8988T (cell line): ENCODE measurements around the gene HSD11B1.
"Not testable (repeated sequence)": the region's sequence is repeated elsewhere in the genome, so short reads cannot be mapped to it uniquely, and the experiment has no call there.

Source experiments
- DNase-seq: peaks from one replicate; pipeline ENCODE4 v3.0.0; 2011

Gene HSD11B1

DNA sequence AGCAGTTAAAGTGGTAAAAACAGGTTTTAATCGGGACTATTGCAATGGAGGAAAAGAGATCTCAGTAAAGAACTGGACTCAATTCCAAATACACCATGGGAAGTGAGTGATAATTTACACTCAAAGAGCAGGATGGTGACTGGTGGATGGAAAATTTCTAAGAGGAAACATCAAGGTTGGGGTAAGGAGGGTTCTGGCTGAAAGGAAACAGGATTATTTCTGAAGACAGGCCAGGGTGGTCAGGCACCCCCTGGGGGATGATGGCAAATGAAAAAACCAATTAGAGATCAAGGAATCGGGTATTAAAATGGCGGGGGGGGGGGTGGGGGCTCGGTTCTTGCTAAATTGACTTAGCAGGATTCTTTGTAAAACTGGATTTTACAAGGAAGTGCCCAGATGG, 12.3 kb upstream of the HSD11B1 start:
- DNase-seq: no peak

DNA sequence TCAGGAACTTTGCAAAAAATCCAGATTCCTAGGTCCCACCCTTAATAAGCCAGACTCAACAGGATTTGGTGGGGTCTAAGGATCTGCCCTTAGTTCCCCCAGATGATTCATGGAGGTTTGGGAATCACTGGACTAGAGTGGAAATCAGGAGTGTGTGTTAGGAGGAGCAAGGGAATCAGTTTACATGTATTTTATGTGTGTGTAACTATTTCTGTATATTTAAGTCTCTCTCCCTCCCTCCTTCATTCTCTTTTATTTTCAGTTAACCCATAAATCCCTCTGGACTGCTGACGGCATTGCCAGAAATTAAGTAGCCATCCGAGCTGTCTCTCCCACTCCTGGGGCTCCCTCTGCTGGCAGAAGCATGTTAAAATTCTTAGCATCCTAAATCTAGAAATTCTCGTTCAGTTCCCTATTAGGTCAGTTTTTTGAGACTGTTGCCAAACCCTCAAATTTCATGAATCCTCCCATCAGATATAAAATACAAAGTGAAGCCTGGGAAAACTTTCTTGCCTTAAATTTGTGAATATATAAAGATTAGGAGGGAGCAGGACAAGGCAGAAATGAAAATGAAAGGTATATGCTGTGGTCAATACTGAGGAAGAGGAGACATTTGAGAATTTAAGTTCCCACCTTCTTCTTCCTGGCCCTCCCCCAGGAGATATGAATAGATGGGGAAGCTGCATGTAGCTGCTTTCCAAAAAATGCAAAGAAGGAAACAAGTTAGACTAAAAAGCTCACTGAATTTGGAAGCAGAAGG, 11.7 kb upstream of the HSD11B1 start:
- no peak for DNase-seq

DNA sequence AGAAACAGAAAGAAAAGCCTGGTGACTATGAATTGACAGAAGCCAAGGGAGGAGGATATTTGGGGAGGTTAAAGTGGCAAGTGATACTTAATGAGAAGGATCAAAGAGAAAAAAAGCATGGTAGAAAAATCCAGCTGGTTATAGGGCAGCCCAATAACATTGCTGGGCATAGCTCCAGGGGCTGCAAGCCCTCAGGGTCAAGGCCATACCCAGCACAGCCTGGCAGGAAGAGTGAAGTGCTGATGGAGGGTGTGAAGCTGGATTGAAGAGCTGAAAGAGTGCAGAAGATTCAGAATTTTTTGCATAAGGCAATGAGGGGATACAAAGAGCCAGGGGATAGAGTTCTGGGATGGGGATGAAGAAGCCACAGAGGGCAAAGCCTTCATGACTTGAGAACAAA, 8.0 kb upstream of the HSD11B1 start:
- no peak for DNase-seq

DNA sequence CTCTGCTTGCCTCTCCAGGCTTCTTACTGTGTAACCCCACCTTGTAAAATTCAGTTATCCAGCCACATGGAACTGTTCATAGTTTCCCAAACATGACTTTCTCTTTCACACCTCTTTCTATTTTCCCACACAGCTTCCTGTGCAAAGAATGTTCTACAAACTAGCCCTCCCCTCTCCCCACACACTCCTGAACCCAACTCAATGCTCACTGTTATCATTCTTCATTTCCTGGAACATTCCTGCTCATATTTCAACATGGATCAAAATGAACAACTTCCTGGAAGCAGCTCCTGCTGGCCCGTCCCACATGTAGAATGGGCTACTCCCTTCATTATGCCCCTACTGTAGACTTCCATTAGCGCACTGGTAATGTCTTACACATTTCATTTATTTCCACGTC, 7.5 kb upstream of the HSD11B1 start:
- DNase-seq: no peak

DNA sequence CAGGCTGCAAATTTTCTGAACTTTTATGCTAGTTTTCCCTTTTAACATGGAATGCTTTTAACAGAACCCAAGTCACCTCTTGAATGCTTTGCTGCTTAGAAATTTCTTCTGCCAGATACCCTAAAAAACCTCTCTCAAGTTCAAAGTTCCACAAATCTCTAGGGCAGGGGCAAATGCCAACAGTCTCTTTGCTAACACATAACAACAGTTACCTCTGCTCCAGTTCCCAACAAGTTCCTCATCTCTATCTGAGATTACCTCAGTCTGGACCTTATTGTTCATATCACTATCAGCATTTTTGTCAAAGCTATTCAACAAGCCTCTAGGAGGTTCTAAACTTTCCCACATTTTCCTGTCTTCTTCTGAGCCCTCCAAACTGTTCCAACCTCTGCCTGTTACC, 4.0 kb upstream of the HSD11B1 start:
- not testable (repeated sequence) for DNase-seq

DNA sequence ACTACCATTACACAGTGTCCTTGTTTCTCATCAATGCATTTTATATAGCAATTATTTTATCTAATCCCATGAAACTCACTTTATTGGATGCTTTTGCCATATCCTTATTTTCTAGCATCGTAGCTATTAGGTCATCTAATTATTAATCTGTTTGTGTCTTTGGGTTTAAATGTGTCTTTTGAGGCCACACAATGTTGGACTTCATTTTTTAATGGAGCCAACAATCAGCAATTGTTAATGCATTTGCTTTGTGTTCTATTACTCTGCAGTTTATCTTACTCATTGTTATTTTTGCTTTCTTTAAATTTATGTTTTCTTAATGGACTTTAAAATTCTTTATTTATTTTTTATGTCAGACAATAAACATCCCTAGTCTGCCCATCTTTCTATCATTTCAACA, 1.8 kb upstream of the HSD11B1 start:
- no peak for DNase-seq

DNA sequence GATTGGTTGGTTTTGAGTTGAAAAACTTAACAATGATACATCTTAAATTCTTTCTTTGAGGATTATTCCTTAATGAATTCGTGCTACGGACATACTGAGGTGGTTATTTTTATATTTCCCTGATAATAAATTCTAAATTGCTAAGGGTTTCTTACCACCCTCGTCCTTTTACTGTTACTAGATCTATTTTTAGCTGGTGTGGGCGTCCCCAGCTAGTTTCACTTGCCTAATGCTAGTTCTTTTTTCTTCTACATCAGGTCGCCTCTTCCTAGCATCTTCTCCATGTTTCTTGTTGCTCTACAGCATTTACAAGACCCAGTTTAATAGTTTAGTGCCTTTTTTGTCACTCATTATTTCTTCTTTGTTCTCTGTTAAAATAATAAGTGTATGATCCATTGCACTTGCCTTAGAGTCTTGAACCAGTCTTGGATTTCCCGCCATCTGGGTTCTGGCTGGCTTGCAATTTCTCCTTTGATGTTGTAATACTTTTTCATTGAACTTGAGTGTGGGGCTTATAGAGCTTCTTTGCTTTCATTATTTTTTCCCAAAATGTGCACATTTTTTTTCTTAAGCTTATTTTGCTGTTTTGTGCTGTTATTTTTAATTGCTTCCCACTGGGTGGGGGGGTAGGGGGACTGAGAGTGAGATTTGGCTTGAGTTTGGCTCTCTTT, 677 bp upstream of the HSD11B1 start:
- no peak for DNase-seq

DNA sequence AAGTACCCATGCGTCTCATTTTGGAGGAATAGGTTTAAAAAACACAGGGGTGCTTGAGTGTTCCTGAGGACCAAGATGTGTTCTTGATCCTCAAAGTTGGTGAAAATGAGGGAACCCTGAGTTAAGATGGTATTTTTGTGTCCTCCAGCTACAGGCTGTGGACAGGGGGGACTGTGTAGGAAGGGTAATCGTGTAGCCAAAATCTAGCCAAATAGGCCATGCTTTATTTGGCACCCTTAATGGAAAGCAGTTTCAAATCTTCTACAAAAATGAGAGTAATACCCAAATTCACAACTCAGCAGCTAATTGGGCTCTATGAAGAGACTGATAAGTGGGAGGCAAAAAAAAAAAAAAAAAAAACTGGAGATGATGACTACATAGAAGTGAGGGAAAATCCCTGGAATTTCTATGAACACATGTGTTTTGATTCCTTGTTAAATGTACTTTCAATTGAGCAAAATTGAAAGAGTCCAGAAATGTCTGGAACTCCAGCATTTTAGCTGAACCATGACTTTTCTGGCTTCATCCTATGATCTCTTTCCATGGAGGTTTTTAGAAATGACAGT, 470 bp downstream of the HSD11B1 start:
- no peak for DNase-seq

DNA sequence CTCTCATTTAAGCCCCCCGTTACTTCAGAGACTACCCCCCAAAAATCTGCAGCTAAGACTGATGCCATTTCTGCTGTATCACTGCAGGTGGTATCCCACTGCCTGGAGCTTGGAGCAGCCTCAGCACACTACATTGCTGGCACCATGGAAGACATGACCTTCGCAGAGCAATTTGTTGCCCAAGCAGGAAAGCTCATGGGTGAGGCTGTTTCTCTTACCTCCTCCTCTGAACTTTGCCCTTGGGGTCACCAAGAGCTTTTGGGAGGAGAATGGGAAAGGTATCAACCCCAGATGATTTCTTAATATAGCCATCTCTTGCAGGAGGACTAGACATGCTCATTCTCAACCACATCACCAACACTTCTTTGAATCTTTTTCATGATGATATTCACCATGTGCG, 2.0 kb downstream of the HSD11B1 start:
- no peak for DNase-seq

DNA sequence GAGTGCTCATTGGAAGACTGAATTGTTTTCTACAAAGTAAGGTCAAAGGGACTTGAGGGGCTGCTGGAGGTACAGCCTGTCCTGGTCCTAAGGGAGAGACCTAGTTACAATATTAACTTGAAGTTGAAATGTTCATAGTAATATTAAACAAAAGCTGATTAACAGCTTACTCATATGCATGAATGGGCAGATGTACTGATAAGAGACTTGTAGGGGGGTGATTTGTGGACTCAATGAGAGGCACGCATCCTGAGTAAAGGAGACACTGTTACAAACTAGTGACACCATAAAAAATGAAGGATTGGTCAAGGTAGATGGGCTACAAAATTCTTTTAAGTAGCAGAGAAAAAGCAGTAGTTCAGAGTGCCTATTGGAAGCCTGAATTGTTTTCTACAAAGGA, 2.7 kb downstream of the HSD11B1 start:
- no peak for DNase-seq

DNA sequence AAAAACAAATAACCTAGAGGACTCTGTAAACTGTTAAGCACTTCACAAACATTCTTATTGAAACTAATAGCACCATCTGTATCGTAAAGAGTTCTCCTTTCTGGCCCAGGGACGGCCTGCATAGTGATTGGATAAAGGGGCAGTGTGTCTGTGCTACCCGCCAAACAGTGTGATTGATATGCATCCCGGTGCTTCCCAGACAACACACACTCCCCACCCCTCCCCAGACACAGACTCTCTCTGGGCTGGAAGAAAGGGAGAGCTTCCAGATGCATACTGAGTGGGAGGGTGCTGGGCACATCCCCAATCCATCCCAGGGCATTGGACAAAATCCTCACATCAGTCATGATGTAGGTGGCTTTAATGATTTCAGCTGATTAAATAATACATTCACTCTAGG, 3.7 kb downstream of the HSD11B1 start:
- no peak for DNase-seq

DNA sequence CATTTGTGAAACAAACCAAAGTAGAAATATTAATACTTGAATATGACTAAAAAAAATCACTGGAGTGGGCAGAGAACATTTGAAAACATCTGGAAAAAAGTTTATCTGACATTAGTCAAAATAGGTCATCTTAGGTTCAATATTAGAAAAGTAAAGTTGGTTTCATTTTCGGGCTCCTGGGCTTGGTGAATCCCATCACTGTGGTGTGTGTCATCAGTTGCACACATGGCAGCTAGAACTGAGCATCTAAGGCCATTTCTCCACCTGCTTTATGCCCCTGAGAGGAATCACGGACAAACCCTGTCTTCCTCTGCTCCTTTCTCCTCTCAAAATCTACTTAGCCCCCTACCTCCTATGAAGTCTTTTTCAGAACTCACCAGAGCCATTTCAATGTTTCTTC, 5.4 kb downstream of the HSD11B1 start:
- DNase-seq: no peak

DNA sequence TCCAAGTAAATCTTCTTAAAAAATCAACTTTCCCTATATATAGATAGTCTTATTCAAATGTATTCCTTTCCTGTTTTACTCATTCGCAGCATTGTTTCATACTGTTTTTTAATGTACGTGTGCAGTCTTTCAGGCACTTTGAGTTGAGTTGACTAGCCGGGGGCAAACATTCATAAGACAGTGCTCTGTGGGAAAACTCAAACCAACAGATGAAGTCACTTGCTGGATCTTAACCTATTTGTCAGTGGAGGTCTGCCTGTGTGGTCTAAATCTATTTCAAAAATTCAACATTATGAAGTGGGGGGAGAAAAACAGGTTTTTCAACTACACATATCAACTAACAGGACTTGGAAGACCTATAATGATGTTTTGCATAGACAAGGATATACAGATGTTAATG, 6.2 kb downstream of the HSD11B1 start:
- DNase-seq: no peak

DNA sequence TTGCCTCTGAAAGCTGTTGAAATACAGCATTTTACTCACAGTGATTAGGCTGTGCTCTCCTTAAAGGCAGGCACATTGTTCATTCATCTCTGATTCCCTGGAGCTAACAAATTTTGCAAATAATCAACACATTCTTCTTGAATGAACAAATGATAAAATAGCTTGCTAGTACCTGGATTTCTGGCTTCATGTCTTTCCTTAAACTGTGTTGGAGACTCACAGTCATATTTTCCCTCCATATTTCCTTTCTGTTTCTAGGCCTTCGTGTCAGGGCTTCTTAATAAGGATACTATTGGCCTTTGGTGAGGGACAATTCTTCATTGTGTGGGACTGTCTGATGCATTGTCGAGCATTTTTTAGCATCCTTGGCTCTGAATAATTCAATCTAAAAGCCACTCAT, 9.7 kb downstream of the HSD11B1 start:
- no peak for DNase-seq

DNA sequence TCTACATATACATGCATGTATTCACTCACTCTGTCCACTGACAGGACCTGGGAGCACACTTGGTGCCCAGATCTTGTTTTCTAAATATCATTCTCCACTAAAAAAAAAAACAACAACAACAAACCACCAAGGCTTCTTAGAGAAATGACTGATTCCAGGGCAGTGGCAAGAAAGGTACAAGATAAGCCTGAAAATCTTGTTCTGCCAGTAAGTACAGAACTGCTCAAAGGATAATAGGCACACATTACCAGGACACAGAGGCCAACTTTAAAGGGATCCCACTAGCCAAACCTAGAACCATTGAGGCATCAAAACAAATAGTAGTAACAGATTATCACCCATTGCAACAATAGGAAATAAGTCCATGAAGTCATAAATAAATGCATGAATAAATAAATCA, 10.7 kb downstream of the HSD11B1 start:
- DNase-seq: no peak

DNA sequence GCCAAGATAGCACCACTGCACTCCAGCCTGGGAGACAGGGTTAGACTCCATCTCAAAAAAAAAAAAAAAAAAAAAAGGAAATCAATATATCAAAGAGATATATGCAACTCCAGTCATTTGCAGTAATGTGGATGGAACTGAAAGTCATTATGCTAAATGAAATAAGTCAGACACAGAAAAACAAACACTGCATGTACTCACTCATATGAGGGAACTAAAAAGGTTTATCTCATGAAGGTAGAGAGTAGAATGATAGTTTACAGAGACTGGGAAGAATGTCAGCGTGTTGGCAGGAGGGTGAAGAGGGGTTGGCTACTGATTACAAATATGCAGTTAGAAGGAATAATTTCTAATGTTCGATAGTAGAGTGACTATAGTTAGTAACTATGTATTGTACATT, 13.2 kb downstream of the HSD11B1 start:
- no peak for DNase-seq

DNA sequence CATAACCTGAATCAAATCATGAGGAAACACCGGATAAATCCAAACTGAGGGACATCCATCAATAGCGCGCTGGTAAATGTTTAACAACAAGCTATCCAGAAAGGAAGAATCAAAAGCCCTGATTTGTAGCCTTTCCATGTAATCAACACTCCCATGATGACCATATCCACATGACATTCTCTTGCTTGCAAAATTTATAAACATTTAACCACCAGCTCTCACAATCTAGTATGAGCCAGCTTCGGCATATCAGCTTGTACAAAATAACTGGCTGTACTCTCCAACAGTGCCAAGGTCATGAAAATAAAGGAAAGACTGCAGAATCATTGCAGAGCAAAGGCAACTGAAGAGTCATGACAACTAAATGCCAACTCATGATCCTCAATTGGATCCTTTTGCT, 15.7 kb downstream of the HSD11B1 start:
- no peak for DNase-seq

DNA sequence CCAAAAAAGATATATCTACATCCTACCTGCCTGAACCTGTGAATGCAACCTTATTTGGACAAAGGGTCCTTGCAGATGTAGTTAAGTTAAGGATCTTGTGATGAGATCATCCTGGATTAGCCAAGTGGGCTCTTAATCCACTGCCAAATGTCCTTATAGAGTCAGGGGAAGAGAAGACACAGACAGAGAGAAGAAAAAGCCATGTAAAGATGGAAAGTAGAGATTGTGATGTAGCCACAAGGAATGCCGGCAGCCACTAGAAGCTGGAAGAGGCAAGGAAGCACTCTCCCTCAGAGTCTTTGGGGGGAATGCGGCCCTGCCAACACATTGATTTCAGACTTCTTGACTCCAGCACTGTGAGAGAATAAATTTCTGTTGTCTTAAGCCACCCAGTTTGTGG, 16.2 kb downstream of the HSD11B1 start:
- DNase-seq: no peak

DNA sequence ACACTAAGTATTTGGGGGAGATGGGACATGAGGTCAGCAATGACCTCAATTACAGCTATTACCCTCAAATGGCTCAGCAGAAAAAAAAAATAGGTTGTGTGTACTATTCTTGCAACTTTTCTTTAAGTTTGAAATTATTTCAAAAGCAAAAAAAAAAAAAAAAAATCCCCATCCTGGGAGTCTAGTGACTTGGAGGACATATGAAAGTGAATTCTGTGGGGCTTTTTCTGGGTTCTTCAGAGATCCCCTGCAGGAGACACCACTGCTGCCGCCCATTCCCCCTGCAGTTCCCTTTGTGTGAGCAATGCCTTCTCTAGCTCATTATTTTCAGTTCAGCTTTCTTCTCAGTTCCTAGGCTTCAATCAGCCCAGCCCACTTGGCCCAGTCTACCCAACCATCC, 16.7 kb downstream of the HSD11B1 start:
- no peak for DNase-seq

DNA sequence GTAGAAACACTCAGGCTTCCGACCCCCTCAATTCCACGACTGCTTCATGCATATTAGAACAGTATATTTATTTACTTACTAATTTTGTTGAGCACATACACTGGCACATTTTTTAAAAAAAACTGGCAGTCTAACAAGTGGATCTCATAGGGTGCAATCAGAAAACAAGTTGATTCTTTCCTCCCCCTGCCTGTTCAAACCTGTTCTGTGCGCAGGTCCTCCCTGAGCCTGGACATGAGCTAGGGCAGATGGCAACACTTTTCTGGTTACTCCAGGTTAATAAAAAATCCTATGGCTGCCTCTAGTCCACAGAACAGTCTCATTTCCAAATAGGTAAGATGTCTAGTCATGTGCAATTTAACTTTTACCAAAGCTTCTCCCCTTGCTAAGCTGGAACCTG, 18.6 kb downstream of the HSD11B1 start:
- DNase-seq: no peak

DNA sequence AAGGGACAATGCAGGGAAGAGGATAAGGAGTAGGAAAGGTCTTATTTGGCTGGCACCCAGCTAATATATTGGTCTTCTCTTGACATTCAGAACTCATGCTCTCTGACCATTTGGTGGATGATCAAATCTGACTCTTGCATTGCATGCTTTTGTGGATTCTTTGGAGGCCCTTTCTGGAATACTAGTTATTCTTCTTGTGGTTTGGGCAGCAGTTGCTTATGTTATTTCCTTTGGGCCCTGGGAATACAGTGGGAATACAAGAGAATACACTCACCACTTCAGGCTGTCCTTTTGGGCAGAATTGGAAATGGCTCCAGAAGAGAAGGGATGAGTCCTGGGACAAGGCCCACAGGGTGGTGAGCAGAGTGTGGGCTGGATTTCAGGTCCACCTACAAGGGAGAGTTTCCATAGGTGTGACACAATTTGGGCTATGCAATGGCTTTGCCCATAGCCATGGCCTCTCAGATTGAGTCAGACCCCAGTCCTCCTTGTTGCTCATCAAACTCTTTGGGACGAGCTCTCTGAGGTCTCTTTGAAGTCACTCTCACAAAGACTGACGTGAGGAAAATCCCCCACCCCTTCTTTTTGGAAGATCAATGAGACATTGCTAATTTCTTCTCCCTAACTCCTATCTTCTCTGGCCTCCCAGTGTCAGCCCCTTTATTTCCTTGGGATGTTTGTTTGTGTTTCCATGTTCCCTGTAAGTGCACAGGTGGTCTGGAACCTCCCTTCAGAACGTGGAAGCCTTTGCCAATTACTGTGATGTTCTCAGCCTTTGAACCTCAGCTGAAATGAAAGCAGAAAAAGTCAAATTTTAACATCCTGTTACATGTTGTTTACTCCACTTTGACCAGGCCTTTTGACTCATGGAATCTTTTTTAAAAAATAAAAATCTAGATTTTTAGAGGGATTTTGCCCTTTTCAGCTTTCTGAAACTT, 19.4 kb downstream of the HSD11B1 start:
- no peak for DNase-seq

DNA sequence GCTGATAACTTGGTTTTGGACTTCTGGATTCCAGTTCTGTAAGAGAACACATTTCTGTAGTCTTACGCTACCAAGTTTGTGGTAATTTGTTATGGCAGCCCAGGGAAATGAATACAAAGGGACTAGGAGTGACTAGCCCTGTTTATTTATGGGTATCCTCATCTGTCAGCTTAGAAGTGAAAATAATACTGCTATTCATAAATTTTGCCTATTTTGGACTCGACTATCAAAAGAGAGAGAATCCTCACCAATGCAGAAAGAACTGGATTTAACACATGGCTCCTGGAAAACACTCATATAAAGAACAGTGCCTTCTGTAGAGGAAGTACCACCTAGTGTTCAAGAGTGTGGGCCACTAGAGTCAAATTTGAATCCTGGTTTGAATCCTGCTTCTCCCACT, 22.6 kb downstream of the HSD11B1 start:
- DNase-seq: no peak

DNA sequence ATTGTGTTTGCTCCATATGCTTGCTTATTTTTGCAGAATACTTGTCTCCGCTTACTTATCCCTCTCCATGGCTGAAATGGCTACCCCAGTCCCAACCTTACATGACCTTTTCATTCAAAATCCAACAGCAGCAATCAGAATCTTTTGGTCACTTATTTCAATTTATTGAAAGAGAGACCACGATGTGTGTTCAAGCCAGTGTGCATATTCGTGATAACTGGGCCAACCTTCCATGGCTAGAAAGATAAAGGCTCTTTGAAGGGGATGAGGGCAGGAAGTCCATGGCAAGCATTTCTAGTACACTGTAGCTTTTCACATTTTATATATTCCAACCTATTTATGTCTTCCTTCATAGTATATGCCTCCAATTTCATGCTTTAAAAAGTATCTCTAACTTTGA, 23.1 kb downstream of the HSD11B1 start:
- DNase-seq: no peak

DNA sequence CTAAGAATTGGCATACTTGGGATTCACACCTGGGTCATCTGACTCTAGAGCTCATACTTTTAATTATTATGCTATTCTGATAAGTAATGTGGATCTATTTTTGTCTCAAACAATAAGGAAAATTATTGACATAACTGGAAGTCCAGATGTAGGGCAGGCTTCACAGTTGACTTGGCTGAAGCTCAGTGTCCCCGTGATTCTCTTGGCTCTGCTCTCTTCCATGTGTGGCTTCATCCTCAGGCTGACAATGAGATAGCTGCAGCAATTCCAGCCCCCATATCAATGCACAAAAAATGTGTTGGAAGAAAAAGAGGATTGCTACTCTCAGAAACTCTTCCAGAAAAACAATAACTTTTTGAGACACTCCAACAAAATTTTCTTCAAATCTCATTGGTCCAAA, 23.8 kb downstream of the HSD11B1 start:
- DNase-seq: no peak
